Measurements from ENCODE around the gene ST6GALNAC1.

ST6GALNAC1 gene, protein sequence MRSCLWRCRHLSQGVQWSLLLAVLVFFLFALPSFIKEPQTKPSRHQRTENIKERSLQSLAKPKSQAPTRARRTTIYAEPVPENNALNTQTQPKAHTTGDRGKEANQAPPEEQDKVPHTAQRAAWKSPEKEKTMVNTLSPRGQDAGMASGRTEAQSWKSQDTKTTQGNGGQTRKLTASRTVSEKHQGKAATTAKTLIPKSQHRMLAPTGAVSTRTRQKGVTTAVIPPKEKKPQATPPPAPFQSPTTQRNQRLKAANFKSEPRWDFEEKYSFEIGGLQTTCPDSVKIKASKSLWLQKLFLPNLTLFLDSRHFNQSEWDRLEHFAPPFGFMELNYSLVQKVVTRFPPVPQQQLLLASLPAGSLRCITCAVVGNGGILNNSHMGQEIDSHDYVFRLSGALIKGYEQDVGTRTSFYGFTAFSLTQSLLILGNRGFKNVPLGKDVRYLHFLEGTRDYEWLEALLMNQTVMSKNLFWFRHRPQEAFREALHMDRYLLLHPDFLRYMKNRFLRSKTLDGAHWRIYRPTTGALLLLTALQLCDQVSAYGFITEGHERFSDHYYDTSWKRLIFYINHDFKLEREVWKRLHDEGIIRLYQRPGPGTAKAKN

GRCh38 chr17:76643553-76644148 is at the start of gene ST6GALNAC1:
ST6GALNAC1 (minus strand) TSS chr17:76643757; CDS start chr17:76643638, 119 bp downstream.
- no peak for DNase-seq

DNA sequence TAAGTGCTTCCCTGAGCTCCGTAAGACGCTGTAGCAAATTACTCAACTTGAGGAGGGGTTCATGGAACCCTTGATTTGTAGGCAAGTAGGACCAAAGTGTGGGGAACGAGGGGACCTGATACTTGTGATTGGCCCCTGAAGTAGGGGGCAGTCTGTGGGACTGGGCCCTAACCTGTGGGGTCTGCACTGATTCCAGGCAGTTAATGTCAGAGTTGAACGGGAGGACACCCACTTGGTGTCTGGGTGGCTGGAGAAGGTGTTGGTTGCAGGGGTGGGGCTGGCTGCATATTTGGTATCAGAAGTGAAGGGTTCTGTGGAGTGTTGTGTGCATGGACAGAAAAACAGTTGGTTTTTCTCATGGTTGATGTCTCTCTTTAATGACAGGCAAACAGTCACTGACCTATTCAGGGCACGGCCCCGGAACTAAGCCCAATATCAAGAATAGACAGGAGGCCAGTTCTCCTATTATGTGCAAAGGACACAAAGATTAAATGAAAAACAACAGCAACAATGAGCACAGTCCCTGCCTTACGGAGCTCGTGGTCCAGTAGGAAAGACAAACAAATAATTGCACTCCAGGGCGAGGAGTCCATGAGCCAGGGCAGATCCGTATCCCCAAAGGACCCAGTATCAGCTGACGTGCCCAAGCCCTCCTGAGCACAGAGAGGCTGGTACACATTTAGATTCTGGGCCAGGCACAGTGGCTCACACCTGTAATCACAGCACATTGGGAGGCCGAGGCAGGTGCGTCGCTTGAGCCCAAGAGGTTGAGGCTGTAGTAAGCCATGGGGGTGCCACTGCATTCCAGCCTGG is 48.0 kb upstream of the ST6GALNAC1 start:
- DNase-seq: no peak

DNA sequence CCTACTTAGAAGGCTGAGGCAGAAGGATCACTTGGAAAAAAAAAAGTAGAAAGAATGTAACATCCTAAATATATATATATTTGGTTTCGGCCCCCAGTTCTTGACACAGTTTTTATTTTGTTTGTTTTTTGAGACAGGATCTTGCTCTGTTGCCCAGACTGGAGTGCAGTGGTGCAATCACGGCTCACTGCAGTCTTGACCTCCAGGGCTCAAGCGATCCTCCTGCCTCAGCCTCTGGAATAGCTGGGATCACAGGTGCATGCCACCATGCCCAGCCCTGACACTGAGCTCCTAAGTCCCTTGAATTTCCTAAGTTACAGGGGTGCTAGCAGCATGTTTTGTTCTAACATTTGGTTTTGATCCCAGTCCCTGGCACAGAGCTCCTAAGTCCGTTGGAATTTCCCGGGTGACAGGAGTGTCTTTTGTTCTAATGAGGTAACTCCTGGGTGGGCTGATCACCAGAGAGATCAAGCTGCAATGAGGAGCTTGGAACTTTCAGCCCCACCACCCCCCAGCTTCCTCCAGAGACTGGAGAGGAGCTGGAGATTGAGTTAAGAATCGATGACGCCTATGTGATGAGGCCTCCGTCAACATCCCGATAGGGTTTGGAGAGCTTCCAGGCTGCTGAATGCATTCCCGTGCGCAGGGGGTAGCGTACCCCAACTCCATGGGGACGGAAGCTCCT is 47.2 kb upstream of the ST6GALNAC1 start:
- no peak for DNase-seq

GRCh38 chr17:76689859-76690258 is 46.3 kb upstream of the ST6GALNAC1 start:
- no peak for DNase-seq

DNA sequence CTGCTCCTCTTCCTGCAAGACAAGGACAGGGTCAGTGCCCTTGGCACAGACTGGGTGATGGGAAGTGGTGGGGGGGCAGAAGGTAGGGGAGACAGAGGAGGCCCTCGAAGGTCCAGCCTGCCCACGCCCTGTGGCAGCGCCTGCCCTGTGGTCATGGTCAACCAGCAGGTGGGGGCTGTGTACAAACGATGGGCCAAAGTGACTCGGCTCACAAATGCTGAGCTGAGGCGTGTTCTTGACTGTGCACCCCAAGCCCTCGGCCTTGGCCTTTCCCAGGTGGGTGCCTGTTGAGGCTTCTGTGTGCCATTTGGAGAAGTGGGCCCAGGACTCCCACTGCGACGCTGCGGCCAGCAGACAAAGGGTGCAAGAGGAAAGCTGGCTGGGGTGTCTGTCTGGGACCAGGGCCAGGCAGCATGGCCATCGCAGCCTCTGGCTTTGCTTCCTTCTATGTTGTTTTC is 44.6 kb upstream of the ST6GALNAC1 start:
- no peak for DNase-seq

- no peak for DNase-seq
Observed at GRCh38 chr17:76687298-76688164, 44.0 kb upstream of the ST6GALNAC1 start.

DNA sequence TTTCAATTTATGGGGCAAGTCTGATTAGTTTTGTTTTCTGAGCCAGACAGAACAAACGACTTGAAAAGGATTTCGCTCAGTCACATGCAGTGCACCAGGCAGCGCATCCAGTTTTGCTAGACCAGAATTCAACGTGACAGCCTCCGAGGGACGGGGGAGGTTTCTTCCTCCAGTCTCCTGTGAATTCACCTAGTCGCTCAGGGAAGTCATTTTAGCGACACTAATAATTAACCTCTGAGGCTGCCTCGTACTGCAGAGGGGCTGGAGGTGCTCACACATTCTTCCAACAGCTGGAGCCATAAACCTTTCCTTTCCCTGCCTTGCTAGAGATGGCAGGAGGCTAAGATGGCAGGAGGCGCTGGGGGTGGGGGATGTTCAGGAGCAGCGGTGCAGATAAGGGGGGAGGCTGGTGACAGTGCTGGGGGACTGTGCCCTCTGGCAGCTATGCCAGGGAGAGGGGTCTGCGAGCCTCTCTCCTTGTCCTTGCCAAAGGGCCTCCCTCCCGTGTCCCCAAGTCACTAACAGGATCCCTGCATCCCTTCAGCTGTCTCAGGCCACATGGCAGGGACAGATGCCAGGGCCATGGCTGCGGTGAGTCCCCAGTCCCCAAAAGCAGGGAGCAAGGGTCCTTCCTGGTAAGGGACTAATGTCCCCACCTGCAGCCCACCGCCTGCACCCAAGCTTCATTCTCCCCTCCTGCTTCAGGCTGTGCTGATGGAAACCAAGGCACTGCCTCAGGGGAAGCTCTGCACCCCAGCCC is 43.2 kb upstream of the ST6GALNAC1 start:
- no peak for DNase-seq

DNA sequence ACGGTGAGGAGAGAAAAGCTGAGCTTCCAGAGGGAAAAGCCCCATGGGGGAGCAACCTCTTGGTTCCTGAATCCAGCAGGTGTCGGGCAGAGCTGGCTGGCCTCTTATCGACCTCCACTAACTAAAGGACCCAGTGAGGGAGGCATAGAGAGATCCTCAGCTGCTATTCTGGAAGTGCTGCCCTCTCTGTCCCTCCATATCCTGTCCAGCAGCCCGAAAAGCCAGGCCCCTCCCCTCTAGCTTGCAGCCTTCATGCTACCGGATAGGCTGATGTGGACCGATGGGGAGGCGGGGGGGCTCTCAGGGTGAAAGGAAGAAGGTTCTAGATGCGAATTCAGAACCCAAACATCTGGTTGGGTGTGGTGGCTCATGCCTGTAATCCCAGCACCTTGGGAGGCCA is 42.3 kb upstream of the ST6GALNAC1 start:
- no peak for DNase-seq

GRCh38 chr17:76685366-76685765 is 41.8 kb upstream of the ST6GALNAC1 start:
- no peak for DNase-seq

- DNase-seq: no peak
Observed at GRCh38 chr17:76684756-76685155, 41.2 kb upstream of the ST6GALNAC1 start.

- DNase-seq: no peak
Observed at GRCh38 chr17:76683921-76684745, 40.6 kb upstream of the ST6GALNAC1 start.

- no peak for DNase-seq
Observed at GRCh38 chr17:76683011-76683755, 39.6 kb upstream of the ST6GALNAC1 start.

GRCh38 chr17:76682296-76682695 is 38.7 kb upstream of the ST6GALNAC1 start:
- DNase-seq: no peak

GRCh38 chr17:76681222-76682137 is 37.9 kb upstream of the ST6GALNAC1 start:
- DNase-seq: no peak

DNA sequence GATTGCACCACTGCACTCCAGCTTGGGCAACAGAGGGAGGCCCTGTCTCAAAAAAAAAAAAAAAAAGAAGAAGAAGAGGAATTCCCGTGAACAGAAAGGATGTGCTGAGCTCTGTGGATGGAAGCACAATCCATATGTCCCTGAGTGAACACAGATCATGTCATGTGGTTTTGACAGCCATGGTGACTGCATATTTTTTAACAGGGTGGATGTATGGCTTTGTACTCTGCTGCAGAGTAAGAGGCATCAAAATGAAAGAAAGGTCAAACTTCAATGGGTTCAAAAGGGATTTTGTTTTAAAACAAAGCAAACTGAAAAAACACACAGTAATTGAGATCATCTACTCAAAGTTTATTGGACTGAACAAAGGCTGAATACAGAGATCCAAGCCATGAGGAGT is 35.7 kb upstream of the ST6GALNAC1 start:
- no peak for DNase-seq

GRCh38 chr17:76678330-76678729 is 34.8 kb upstream of the ST6GALNAC1 start:
- no peak for DNase-seq

DNA sequence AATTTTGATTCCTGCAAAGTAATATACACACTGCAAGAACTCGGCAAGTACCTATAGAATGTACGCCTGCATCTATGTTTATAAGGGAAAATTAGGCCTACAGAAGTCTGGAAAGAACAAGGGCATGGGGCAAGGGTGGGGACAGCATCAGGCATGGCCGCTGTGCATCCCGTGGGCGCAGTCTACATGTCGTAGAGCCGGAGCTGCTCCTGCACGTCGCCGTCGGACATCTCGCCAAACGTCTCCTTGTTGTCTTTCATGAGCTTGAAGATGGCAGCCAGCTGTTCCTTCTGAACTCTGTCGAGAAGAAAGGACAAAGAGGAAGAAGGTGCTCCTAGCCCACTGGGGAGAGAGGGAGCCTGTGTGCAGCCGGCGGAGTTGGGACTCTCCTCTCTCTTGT is 33.8 kb upstream of the ST6GALNAC1 start:
- DNase-seq: no peak

DNA sequence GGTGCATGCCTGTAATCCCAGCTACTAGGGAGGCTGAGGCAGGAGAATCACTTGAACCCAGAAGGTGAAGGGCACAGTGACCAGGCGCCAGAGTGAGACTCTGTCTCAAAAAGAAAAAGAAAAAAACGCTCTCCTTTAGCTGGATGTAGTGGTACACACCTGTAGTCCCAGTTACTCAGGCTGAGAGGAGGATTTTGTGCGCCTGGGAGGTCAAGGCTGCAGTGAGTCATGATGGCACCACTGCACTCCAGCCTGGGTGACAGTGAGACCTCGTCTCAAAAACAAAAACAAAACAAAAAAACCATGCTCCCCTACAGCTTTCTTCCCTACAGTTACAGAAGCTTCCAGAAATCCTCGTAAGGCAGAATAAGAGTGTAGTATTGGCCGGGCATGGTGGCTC is 33.1 kb upstream of the ST6GALNAC1 start:
- no peak for DNase-seq

Measured in NCI-H510A (cell line).